Colonic mucosa (tissue), 4 donors: Measurements from ENCODE around the gene TAB2. TPM values are rescaled to one million over a fixed set of nuclear protein-coding genes. Genes with fewer than 3 reads are reported as not detected.

Experiments used
- DNase-seq: peaks from one replicate; pipeline ENCODE4 v3.0.0-alpha.2; 2020
- H3K27ac ChIP-seq: fragments of 200-600 bp; one replicate; pipeline ENCODE4 v1.8.0; 2021
- H3K27me3 ChIP-seq: fragments of 200-600 bp; one replicate; pipeline ENCODE4 v1.8.0; 2021
- H3K36me3 ChIP-seq: fragments of 200-600 bp; one replicate; pipeline ENCODE4 v1.8.0; 2021
- H3K4me1 ChIP-seq: fragments of 200-600 bp; one replicate; pipeline ENCODE4 v1.8.0; 2021; ENCODE audit warnings: mild to moderate bottlenecking
- H3K4me3 ChIP-seq: fragments of 200-600 bp; one replicate; pipeline ENCODE4 v1.8.0; 2021
- H3K9ac ChIP-seq, 2 donors: one replicate each; pipeline ENCODE4 v1.7.0; 2013; ENCODE audit warnings: control low read depth in 2 of 2, low read depth in 2 of 2, low read length in 2 of 2
- H3K9me3 ChIP-seq: fragments of 200-600 bp; one replicate; pipeline ENCODE4 v1.8.0; 2021
- CTCF ChIP-seq: fragments of 200-600 bp; IDR thresholded peaks from one replicate; pipeline ENCODE4 v1.8.0; 2022; ENCODE audit warnings: antibody characterized with exemption, mild to moderate bottlenecking
- intact Hi-C: fragments of 100-400 bp; cut with DNase I; formaldehyde crosslinking; loops from one replicate; pipeline ENCODE4 v1.14.1; 2022
- total RNA-seq, 2 donors: library from RNA; stranded (reverse); fragmentation: NEBNext Ultra II Directional in 1 of 2; extraction: Animal tissue kit (Norgen Biotek cat#: 25700) in 1 of 2; gene quantifications; one replicate each; pipeline ENCODE4 v1.2.1, GENCODE V29; 2021
- donor health status: healthy.
- donor health status: DM: no; HTN: no; CAD: no.
- donor health status: DM: no; HTN: no; CAD: no.

TAB2 gene
- total RNA-seq, 2 donors from 2014 or later = 36.7 to 81.3 TPM

DNA sequence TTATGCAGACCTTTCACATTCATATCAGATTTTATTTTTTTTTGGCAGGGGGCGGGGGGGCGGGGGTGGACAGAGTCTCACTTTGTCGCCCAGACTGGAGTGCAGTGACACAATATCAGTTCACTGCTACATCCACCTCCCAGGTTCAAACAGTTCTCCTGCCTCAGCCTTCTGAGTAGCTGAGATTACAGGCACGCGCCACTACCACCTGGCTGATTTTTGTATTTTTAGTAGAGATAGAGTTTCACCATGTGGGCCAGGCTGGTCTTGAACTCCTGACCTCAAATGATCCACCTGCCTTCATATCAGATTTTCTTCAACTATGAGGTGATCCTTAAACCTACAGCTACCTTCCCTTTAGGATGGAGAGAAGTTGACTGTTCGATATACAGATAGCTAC lies 74.6 kb downstream of the TAB2 start:
- Histone ChIP-seq H3K4me3 (no peak overlapping the region), H3K9ac (no peak overlapping the region), H3K4me1 (no peaks in the 10 kb centered on the region), H3K27ac (no peak overlapping the region), H3K27me3 (no peaks in the 10 kb centered on the region), H3K36me3 (no peaks in the 10 kb centered on the region), H3K9me3 (no peaks in the 10 kb centered on the region)
- DNase-seq = no peak
- intact Hi-C loops = no loop called here
- TF ChIP-seq CTCF = no peak

DNA sequence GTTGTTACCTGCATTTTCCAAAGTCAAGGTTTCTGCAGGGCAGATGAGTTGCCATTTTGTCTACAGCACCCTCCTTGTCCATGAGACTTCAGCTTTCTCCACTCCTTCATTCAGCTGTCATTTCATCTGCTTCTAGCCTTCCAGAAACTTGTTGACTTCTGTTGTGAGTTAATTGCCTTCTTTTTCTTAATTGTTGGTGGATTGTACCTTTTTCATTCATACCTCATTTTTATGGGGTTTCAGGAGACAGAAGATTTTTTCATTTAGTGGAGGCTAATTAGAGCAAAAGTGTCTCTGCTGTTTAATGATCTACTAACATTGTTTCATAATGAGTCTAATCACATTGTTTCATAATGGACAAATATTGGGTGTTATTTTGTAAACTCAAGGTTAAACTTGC lies 75.0 kb downstream of the TAB2 start:
- TF ChIP-seq CTCF = no peak
- no peak overlapping the region for H3K27ac ChIP-seq
- no peak for DNase-seq
- no peaks in the 10 kb centered on the region for H3K27me3 ChIP-seq
- no peak overlapping the region for H3K9ac ChIP-seq
- no peak overlapping the region for H3K4me3 ChIP-seq
- no peaks in the 10 kb centered on the region for H3K4me1 ChIP-seq
- H3K36me3 ChIP-seq = no peaks in the 10 kb centered on the region
- H3K9me3 ChIP-seq = no peaks in the 10 kb centered on the region
- intact Hi-C loops = no loop called here

GRCh38 chr6:149393002-149393679 lies 75.6 kb downstream of the TAB2 start:
- H3K36me3 ChIP-seq = no peaks in the 10 kb centered on the region
- no peak overlapping the region for H3K27ac ChIP-seq
- intact Hi-C loops = no loop called here
- no peaks in the 10 kb centered on the region for H3K4me1 ChIP-seq
- no peak for DNase-seq
- no peak for TF ChIP-seq CTCF
- H3K9me3 ChIP-seq = no peaks in the 10 kb centered on the region
- no peaks in the 10 kb centered on the region for H3K27me3 ChIP-seq
- H3K4me3 ChIP-seq = no peak overlapping the region
- no peak overlapping the region for H3K9ac ChIP-seq

DNA sequence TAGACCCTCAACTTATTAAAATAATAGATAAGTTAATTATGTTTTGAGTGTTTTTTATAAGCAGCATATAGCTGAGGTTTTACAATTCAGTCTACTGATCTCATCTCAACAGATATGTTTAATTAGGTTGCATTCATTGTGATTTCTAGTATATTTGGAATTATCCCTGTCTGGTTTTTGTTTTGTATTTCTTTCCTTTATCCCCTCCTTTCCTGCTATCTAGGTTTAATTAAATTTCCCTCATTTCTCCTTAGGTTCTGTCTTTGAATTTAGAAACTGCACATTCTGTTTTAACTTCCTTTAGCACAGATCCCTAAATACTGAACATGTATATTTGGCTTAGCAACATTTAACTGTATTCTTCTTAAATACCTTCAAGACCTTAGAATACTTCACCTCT lies 77.7 kb downstream of the TAB2 start:
- Histone ChIP-seq H3K27me3 (no peaks in the 10 kb centered on the region), H3K9ac (no peak overlapping the region), H3K4me1 (no peaks in the 10 kb centered on the region), H3K27ac (no peak overlapping the region), H3K4me3 (no peak overlapping the region), H3K36me3 (no peaks in the 10 kb centered on the region), H3K9me3 (no peaks in the 10 kb centered on the region)
- TF ChIP-seq CTCF = no peak
- intact Hi-C loops = no loop called here
- DNase-seq = no peak

DNA sequence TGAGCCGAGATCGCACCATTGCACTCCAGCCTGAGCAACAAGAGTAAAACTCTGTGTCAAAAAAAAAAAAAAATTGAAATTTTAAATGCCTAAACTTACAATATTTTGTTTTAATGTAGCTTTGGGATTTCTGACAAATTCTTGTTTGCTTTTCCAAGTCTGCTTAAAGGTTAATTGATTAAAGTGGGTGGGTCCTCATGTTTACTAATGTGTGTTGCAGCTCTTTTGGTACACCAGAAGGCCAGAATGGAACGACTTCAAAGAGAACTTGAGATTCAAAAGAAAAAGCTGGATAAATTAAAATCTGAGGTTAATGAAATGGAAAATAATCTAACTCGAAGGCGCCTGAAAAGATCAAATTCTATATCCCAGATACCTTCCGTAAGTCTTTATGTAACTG lies 79.9 kb downstream of the TAB2 start:
- no peak overlapping the region for H3K4me3 ChIP-seq
- no peaks in the 10 kb centered on the region for H3K4me1 ChIP-seq
- DNase-seq = no peak
- H3K9me3 ChIP-seq = no peaks in the 10 kb centered on the region
- H3K27me3 ChIP-seq = no peaks in the 10 kb centered on the region
- no peaks in the 10 kb centered on the region for H3K36me3 ChIP-seq
- no peak overlapping the region for H3K9ac ChIP-seq
- no peak overlapping the region for H3K27ac ChIP-seq
- intact Hi-C loops = no loop called here
- TF ChIP-seq CTCF = no peak
